ENCODE data around the gene CCDC39. TPM values are rescaled to one million over a fixed set of nuclear protein-coding genes. Genes with fewer than 3 reads are reported as not detected.

CCDC39 gene
- total and polyA plus RNA-seq, 2 of the 13 experiments (the other 11 are each of a cell fraction or from before 2014, with no cell fraction given), result not detected

GRCh38 chr3:180694321-180694720 is 15.0 kb upstream of the CCDC39 start:
- BruUV-seq (replicated peaks), result no TSS peak
- Histone ChIP-seq H3K36me3 (replicated peaks in 1 of 2; ENCODE audit: control insufficient read depth in 1 of 2, insufficient read depth in 2 of 2, low read length in 2 of 2) (no peaks in the 10 kb centered on the region), H3K4me3 (replicated peaks in 1 of 3; ENCODE audit: insufficient read depth in 1 of 3, low read depth in 2 of 3, low read length in 3 of 3) (no peak overlapping the region), H4K20me1 (ENCODE audit: insufficient read depth, low read length) (no peaks in the 10 kb centered on the region), H3K4me2 (ENCODE audit: low read depth, low read length) (no peak overlapping the region), H2AFZ (ENCODE audit: low read length) (no peak overlapping the region), H3K4me1 (ENCODE audit: insufficient read depth, low read length) (no peaks in the 10 kb centered on the region), H3K9me3 (ENCODE audit: low read length) (no peaks in the 10 kb centered on the region), H3K27me3 (ENCODE audit: control insufficient read depth in 1 of 2, insufficient read depth in 2 of 2, low read length in 2 of 2) (no peaks in the 10 kb centered on the region), H3K27ac (ENCODE audit: extremely low read length, insufficient read depth, low read length) (no peak overlapping the region), H3K79me2 (ENCODE audit: insufficient read depth, low read length) (no peaks in the 10 kb centered on the region), H3K9ac (ENCODE audit: insufficient read depth, low read depth, low read length) (no peak overlapping the region)
- no peak for DNase-seq (ENCODE audit: low spot score)
- intact Hi-C loops (cut with micrococcal nuclease; ENCODE audit: unreplicated experiment), result no loop called here
- POLR2A ChIA-PET, result no interaction called here
- ATAC-seq, result no peak
- TF ChIP-seq GTF2F1 (IDR thresholded peaks at IDR 0.05; ENCODE audit: low read length) (no peak), PHF20 (CRISPR knock-in tag; IDR thresholded peaks at IDR 0.05) (no peak), RFX5 (IDR thresholded peaks at IDR 0.05; ENCODE audit: low read depth, low read length) (no peak), ZNF337 (CRISPR knock-in tag; IDR thresholded peaks at IDR 0.05; ENCODE audit: borderline replicate concordance, low read depth) (no peak), KDM6A (CRISPR knock-in tag; IDR thresholded peaks at IDR 0.05; ENCODE audit: low read depth) (no peak), HNF1A (IDR thresholded peaks at IDR 0.05; ENCODE audit: low read depth) (no peak), HNF1A (CRISPR knock-in tag; IDR thresholded peaks at IDR 0.05; ENCODE audit: borderline replicate concordance) (no peak), CCDC6 (CRISPR knock-in tag; IDR thresholded peaks at IDR 0.05) (no peak), HOXA7 (CRISPR knock-in tag; IDR thresholded peaks at IDR 0.05) (no peak), ELF4 (CRISPR knock-in tag; IDR thresholded peaks at IDR 0.05; ENCODE audit: borderline replicate concordance) (no peak), SAP130 (CRISPR knock-in tag; IDR thresholded peaks at IDR 0.05; ENCODE audit: low read depth) (no peak), U2AF1 (optimal IDR thresholded peaks at IDR 0.05; ENCODE audit: low read depth, low read length) (no peak), ZKSCAN8 (CRISPR knock-in tag; IDR thresholded peaks at IDR 0.05; ENCODE audit: borderline replicate concordance) (no peak), ATRX (CRISPR knock-in tag; IDR thresholded peaks at IDR 0.05; ENCODE audit: borderline replicate concordance) (no peak), MNT (IDR thresholded peaks at IDR 0.05) (no peak), ZC3H13 (CRISPR knock-in tag; IDR thresholded peaks at IDR 0.05) (no peak), ZNF777 (CRISPR knock-in tag; IDR thresholded peaks at IDR 0.05) (no peak)
- TF ChIP-seq, protein P1, sequence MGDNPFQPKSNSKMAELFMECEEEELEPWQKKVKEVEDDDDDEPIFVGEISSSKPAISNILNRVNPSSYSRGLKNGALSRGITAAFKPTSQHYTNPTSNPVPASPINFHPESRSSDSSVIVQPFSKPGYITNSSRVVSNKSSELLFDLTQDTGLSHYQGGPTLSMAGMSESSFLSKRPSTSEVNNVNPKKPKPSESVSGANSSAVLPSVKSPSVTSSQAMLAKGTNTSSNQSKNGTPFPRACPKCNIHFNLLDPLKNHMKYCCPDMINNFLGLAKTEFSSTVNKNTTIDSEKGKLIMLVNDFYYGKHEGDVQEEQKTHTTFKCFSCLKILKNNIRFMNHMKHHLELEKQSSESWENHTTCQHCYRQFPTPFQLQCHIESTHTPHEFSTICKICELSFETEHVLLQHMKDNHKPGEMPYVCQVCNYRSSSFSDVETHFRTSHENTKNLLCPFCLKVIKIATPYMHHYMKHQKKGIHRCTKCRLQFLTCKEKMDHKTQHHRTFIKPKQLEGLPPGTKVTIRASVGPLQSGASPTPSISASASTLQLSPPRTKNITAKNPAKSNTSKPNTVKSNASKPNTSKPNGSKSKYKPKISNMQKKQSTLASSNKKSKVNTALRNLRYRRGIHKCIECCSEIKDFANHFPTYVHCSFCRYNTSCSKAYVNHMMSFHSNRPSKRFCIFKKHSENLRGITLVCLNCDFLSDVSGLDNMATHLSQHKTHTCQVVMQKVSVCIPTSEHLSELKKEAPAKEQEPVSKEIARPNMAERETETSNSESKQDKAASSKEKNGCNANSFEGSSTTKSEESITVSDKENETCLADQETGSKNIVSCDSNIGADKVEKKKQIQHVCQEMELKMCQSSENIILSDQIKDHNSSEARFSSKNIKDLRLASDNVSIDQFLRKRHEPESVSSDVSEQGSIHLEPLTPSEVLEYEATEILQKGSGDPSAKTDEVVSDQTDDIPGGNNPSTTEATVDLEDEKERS (CRISPR knock-in tag; IDR thresholded peaks at IDR 0.05), result no peak
- in situ Hi-C loops (cut with HindIII; ENCODE audit: extremely low pct_ligation_motif_present, low pct_unique_long_range_greater_than_20kb), result no loop called here
- CTCF ChIA-PET (ENCODE audit: low intra/inter-chr PET ratio, low total read pairs), result no interaction called here
- no peak for FAIRE-seq

All from HepG2 (cell line).